ENCODE data around the gene TMEM184A. TPM values are rescaled to one million over a fixed set of nuclear protein-coding genes. Genes with fewer than 3 reads are reported as not detected.

Gene TMEM184A
- total RNA-seq, 2 donors from 2014 or later = 1.5 TPM; not detected in 1

DNA sequence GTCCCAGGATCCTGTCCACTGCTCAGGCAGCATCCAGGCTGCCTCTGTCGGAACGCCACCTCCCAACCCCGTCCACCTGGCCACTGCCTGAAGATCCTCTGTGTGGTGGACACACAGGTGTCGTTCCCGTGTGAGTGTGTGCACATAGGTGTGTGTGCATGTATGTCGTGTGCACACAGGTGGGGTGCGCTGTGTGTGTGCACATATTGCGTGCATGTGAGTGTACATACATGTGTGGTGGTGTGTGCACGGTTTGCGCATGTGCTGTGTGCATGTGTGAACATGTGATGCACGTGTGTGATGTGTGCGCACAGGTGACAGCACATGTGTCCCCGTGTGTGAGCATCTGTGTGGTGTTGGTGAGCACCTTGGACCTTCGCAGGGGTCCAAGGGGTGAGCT, 7.1 kb downstream of the TMEM184A start:
- Histone ChIP-seq H3K36me3 (peaks cover 7% of the 10 kb centered on the region), H3K4me1 (ENCODE audit: control insufficient read depth in 1 of 2, low read depth in 2 of 2) (no peaks in the 10 kb centered on the region), H3K4me3 (no peak overlapping the region), H3K27me3 (replicated peaks; ENCODE audit: insufficient read depth) (no peaks in the 10 kb centered on the region), H3K9me3 (no peaks in the 10 kb centered on the region), H3K27ac (no peak overlapping the region)
- no peak for DNase-seq (ENCODE audit: low spot score)
- TF ChIP-seq CTCF (IDR thresholded peaks at IDR 0.05) = no peak
- no peak for ATAC-seq (ENCODE audit: insufficient number of reproducible peaks, low FRiP score, low read depth)

GRCh38 chr7:1548438-1548831, 7.6 kb downstream of the TMEM184A start:
- no peak for DNase-seq (ENCODE audit: low spot score)
- H3K27ac ChIP-seq = no peak overlapping the region
- no peaks in the 10 kb centered on the region for H3K27me3 ChIP-seq (replicated peaks; ENCODE audit: insufficient read depth)
- H3K4me3 ChIP-seq = no peak overlapping the region
- ATAC-seq (ENCODE audit: insufficient number of reproducible peaks, low FRiP score, low read depth) = no peak
- H3K36me3 ChIP-seq = peaks cover 12% of the 10 kb centered on the region
- H3K4me1 ChIP-seq (ENCODE audit: control insufficient read depth in 1 of 2, low read depth in 2 of 2) = no peaks in the 10 kb centered on the region
- TF ChIP-seq CTCF (IDR thresholded peaks at IDR 0.05) = no peak
- H3K9me3 ChIP-seq = no peaks in the 10 kb centered on the region

- no peak overlapping the region for H3K27ac ChIP-seq
- H3K9me3 ChIP-seq = no peaks in the 10 kb centered on the region
- no peaks in the 10 kb centered on the region for H3K4me1 ChIP-seq (ENCODE audit: control insufficient read depth in 1 of 2, low read depth in 2 of 2)
- peaks cover 13% of the 10 kb centered on the region for H3K36me3 ChIP-seq
- no peak for TF ChIP-seq CTCF (IDR thresholded peaks at IDR 0.05)
- no peak for DNase-seq (ENCODE audit: low spot score)
- no peak overlapping the region for H3K4me3 ChIP-seq
- ATAC-seq (ENCODE audit: insufficient number of reproducible peaks, low FRiP score, low read depth) = no peak
- no peaks in the 10 kb centered on the region for H3K27me3 ChIP-seq (replicated peaks; ENCODE audit: insufficient read depth)
Measured at GRCh38 chr7:1547777-1548437, 8.1 kb downstream of the TMEM184A start.

DNA sequence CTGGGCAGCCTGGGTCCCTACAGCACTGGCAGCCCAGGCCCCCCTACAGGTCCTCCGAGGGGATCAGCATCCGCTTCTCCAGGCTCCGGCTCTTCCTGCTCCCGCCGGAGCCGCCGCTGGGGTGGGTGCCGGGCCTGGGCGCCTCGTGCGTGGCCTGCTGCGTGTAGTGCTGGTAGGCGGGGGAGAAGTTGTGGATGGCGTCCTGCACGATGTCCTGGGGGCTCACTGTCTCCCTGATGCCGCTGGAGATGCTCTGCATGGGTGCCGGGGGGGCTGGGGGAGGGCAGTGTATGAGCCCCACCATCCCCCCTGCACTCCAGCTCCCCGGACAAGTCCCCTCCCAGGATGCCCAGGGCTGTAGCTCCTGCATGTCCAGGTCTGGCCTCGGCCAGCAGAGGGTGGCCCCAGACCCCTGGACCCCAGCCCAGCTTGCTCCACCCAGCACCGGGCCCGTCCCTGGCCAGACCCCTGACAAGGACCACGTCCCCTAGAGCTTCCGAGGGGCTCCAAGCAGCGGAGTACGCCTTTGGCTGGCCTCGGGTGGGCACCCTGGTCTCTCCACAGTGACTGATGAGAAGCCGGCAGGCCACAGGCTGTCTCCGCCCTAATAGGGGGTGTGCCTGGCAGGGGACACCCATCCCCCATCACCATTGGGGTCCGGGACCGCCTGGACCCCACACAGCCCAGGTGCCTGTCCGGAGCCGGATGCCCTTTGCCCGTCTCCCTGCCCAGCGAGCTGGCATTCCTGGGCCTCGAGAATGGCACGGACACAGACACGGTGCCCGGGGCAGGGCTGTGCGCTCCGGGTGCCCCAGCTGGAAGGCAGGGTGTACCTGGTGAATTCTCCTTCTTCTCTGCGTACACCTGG, 8.9 kb downstream of the TMEM184A start:
- Histone ChIP-seq H3K4me3 (no peak overlapping the region), H3K27me3 (replicated peaks; ENCODE audit: insufficient read depth) (no peaks in the 10 kb centered on the region), H3K36me3 (peaks cover 16% of the 10 kb centered on the region), H3K9me3 (no peaks in the 10 kb centered on the region), H3K27ac (no peak overlapping the region), H3K4me1 (ENCODE audit: control insufficient read depth in 1 of 2, low read depth in 2 of 2) (no peaks in the 10 kb centered on the region)
- no peak for ATAC-seq (ENCODE audit: insufficient number of reproducible peaks, low FRiP score, low read depth)
- no peak for TF ChIP-seq CTCF (IDR thresholded peaks at IDR 0.05)
- no peak for DNase-seq (ENCODE audit: low spot score)

GRCh38 chr7:1546274-1546908, 9.6 kb downstream of the TMEM184A start:
- H3K4me3 ChIP-seq = no peak overlapping the region
- ATAC-seq (ENCODE audit: insufficient number of reproducible peaks, low FRiP score, low read depth) = no peak
- no peak for DNase-seq (ENCODE audit: low spot score)
- no peak overlapping the region for H3K27ac ChIP-seq
- H3K9me3 ChIP-seq = no peaks in the 10 kb centered on the region
- H3K36me3 ChIP-seq = peaks cover 23% of the 10 kb centered on the region
- no peaks in the 10 kb centered on the region for H3K4me1 ChIP-seq (ENCODE audit: control insufficient read depth in 1 of 2, low read depth in 2 of 2)
- TF ChIP-seq CTCF (IDR thresholded peaks at IDR 0.05) = no peak
- no peaks in the 10 kb centered on the region for H3K27me3 ChIP-seq (replicated peaks; ENCODE audit: insufficient read depth)

Data from thoracic aorta (tissue), 2 donors.